Breast epithelium (tissue), 4 donors: ENCODE results near the gene CNTN5. TPM values are rescaled to one million over a fixed set of nuclear protein-coding genes. Genes with fewer than 3 reads are reported as not detected.

Experiments used
- DNase-seq, 2 donors: peaks; one replicate each; pipeline ENCODE4 v3.0.0-alpha.2; 2019; ENCODE audit warnings: low spot score in 2 of 2
- H3K27ac ChIP-seq, 2 donors: fragments of 200-600 bp; sonication (generic) in 1 of 2; one replicate each; pipeline ENCODE4 v1.5.1; 2016 to 2019; ENCODE audit warnings: mild to moderate bottlenecking in 1 of 2
- H3K27me3 ChIP-seq, 2 donors: fragments of 200-600 bp; sonication (generic) in 1 of 2; one replicate each; pipeline versions ENCODE4 v1.5.1 to v1.6.0; 2017 to 2019; ENCODE audit warnings: control low read depth in 1 of 2, mild to moderate bottlenecking in 1 of 2
- H3K36me3 ChIP-seq: fragments of 200-600 bp; one replicate; pipeline ENCODE4 v1.5.1; 2019
- H3K4me1 ChIP-seq, 2 donors: fragments of 200-600 bp; sonication (generic); one replicate each; pipeline ENCODE4 v1.5.1; 2016 to 2019; ENCODE audit warnings: control low read depth in 1 of 2
- H3K4me3 ChIP-seq, 3 donors: fragments of 200-600 bp; sonication (generic); 1 replicate in 2 of 3; 2 replicates in 1 of 3; pipeline ENCODE4 v1.5.1; 2016 to 2019; ENCODE audit warnings: mild to moderate bottlenecking in 3 of 3, moderate library complexity in 2 of 3
- H3K9me3 ChIP-seq, 2 donors: fragments of 200-600 bp; sonication (generic) in 1 of 2; one replicate each; pipeline ENCODE4 v1.5.1; 2016 to 2019; ENCODE audit warnings: control low read depth in 1 of 2
- POLR2A ChIP-seq: fragments of 450-650 bp; IDR thresholded peaks from one replicate; pipeline ENCODE4 v1.6.1; 2016; ENCODE audit warnings: antibody characterized with exemption, mild to moderate bottlenecking, moderate library complexity
- POLR2AphosphoS5 ChIP-seq, 3 donors: sonication (generic); formaldehyde crosslinking; IDR thresholded peaks; one replicate each; pipeline ENCODE4 v1.6.1; 2017; ENCODE audit warnings: antibody characterized with exemption in 3 of 3
- intact Hi-C: fragments of 100-400 bp; cut with DNase I; formaldehyde crosslinking; loops from one replicate; pipeline ENCODE4 v1.15.1; 2023; ENCODE audit warnings: low total_unique reads
- total RNA-seq, 3 donors: library from RNA; depleted of rRNA; stranded (reverse); fragments of >200 nt; gene quantifications; one replicate each; pipeline ENCODE4 v1.1.0, GENCODE V29; 2016
- TF ChIP-seq, protein P1 (sequence below), 3 donors: fragments of 450-650 bp; IDR thresholded peaks; one replicate each; pipeline ENCODE4 v1.5.1; 2016 to 2017; ENCODE audit warnings: antibody characterized with exemption in 3 of 3, mild to moderate bottlenecking in 3 of 3, moderate library complexity in 3 of 3

The CNTN5 gene
- total RNA-seq, 3 donors from 2014 or later: not detected

GRCh38 chr11:99565333-99565732 is 544.6 kb downstream of the CNTN5 start:
- TF ChIP-seq, protein P1, sequence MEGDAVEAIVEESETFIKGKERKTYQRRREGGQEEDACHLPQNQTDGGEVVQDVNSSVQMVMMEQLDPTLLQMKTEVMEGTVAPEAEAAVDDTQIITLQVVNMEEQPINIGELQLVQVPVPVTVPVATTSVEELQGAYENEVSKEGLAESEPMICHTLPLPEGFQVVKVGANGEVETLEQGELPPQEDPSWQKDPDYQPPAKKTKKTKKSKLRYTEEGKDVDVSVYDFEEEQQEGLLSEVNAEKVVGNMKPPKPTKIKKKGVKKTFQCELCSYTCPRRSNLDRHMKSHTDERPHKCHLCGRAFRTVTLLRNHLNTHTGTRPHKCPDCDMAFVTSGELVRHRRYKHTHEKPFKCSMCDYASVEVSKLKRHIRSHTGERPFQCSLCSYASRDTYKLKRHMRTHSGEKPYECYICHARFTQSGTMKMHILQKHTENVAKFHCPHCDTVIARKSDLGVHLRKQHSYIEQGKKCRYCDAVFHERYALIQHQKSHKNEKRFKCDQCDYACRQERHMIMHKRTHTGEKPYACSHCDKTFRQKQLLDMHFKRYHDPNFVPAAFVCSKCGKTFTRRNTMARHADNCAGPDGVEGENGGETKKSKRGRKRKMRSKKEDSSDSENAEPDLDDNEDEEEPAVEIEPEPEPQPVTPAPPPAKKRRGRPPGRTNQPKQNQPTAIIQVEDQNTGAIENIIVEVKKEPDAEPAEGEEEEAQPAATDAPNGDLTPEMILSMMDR (IDR thresholded peaks at IDR 0.05): no peak
- no peak for TF ChIP-seq POLR2AphosphoS5 (IDR thresholded peaks at IDR 0.05)
- TF ChIP-seq POLR2A: no peak
- no peaks in the 10 kb centered on the region for H3K9me3 ChIP-seq
- no peaks in the 10 kb centered on the region for H3K36me3 ChIP-seq
- no peaks in the 10 kb centered on the region for H3K4me1 ChIP-seq
- no peak overlapping the region for H3K4me3 ChIP-seq
- no peak overlapping the region for H3K27ac ChIP-seq
- no peak for DNase-seq
- intact Hi-C loops: no loop called here
- no peaks in the 10 kb centered on the region for H3K27me3 ChIP-seq

- intact Hi-C loops: no loop called here
- no peaks in the 10 kb centered on the region for H3K27me3 ChIP-seq
- DNase-seq: no peak
- TF ChIP-seq POLR2A: no peak
- H3K36me3 ChIP-seq: no peaks in the 10 kb centered on the region
- H3K27ac ChIP-seq: no peak overlapping the region
- H3K4me3 ChIP-seq: no peak overlapping the region
- no peaks in the 10 kb centered on the region for H3K9me3 ChIP-seq
- no peaks in the 10 kb centered on the region for H3K4me1 ChIP-seq
Measured at GRCh38 chr11:99567334-99567956, 546.7 kb downstream of the CNTN5 start.

- Histone ChIP-seq H3K36me3 (no peaks in the 10 kb centered on the region), H3K4me3 (no peak overlapping the region), H3K27me3 (no peaks in the 10 kb centered on the region), H3K9me3 (no peaks in the 10 kb centered on the region), H3K4me1 (no peaks in the 10 kb centered on the region), H3K27ac (no peak overlapping the region)
- no peak for TF ChIP-seq POLR2AphosphoS5 (IDR thresholded peaks at IDR 0.05)
- TF ChIP-seq, protein P1 (IDR thresholded peaks at IDR 0.05): no peak
- TF ChIP-seq POLR2A: no peak
- intact Hi-C loops: no loop called here
- no peak for DNase-seq
Measured at GRCh38 chr11:99568808-99569207, 548.1 kb downstream of the CNTN5 start.

DNA sequence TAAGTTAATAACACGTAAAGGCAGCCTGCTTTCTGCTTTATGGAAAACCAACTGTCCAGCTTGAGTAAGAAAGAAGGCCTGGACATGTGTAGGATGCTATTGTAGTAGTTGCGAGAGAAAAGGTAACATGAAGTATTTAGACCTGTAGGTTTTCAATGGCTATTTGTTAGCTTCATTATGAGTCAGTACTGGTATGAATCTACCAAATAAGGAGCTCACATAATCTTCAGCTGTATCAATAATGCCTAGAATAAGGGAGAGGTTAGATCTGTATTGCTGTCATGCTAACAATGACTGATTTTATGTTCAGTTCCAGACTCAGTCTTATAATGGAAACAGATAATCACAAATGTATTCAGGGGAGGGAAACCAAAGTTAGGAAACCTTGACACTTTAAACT is 550.3 kb downstream of the CNTN5 start:
- no peak overlapping the region for H3K27ac ChIP-seq
- no peaks in the 10 kb centered on the region for H3K4me1 ChIP-seq
- no peaks in the 10 kb centered on the region for H3K27me3 ChIP-seq
- no peaks in the 10 kb centered on the region for H3K9me3 ChIP-seq
- H3K4me3 ChIP-seq: no peak overlapping the region
- H3K36me3 ChIP-seq: no peaks in the 10 kb centered on the region
- TF ChIP-seq, protein P1 (IDR thresholded peaks at IDR 0.05): no peak
- no peak for TF ChIP-seq POLR2A
- TF ChIP-seq POLR2AphosphoS5 (IDR thresholded peaks at IDR 0.05): no peak
- intact Hi-C loops: no loop called here
- no peak for DNase-seq

DNA sequence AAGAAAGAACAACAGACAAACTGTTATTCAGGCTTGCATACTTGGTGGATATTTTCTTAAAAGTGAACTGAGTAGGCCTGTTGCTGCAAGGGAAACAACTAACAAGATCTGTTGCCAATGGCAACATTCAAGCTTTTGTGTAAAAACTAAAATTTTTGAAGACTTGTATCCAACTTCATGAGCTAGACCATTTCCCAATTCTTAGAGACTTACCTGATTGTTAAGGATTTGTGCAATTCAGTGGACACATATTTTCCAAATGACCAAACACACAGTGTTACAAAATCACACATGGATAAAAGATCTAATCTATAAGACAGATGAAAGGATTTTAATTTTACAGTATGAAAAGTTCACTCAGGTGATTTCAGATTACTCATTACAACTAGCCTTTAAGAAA is 564.1 kb downstream of the CNTN5 start:
- intact Hi-C loops: no loop called here
- H3K27me3 ChIP-seq: no peaks in the 10 kb centered on the region
- H3K36me3 ChIP-seq: no peaks in the 10 kb centered on the region
- peaks cover 0 to 3% of the 10 kb centered on the region in 2 donors for H3K9me3 ChIP-seq
- no peak for DNase-seq
- no peaks in the 10 kb centered on the region for H3K4me1 ChIP-seq
- H3K4me3 ChIP-seq: no peak overlapping the region
- no peak overlapping the region for H3K27ac ChIP-seq
- TF ChIP-seq POLR2AphosphoS5 (IDR thresholded peaks at IDR 0.05): no peak
- TF ChIP-seq, protein P1 (IDR thresholded peaks at IDR 0.05): no peak

GRCh38 chr11:99585606-99586005 is 564.9 kb downstream of the CNTN5 start:
- Histone ChIP-seq H3K4me1 (no peaks in the 10 kb centered on the region), H3K27ac (no peak overlapping the region), H3K27me3 (no peaks in the 10 kb centered on the region), H3K4me3 (no peak overlapping the region), H3K9me3 (peaks cover 0 to 3% of the 10 kb centered on the region in 2 donors), H3K36me3 (no peaks in the 10 kb centered on the region)
- no peak for DNase-seq
- no peak for TF ChIP-seq POLR2AphosphoS5 (IDR thresholded peaks at IDR 0.05)
- TF ChIP-seq POLR2A: no peak
- TF ChIP-seq, protein P1 (IDR thresholded peaks at IDR 0.05): no peak
- intact Hi-C loops: no loop called here
